Measurements from ENCODE around the gene PRKCA. TPM values are rescaled to one million over a fixed set of nuclear protein-coding genes. Genes with fewer than 3 reads are reported as not detected.

PRKCA gene
- polyA plus RNA-seq, 2 of the 4 experiments (the other 2 are of a cell fraction): 28.8 to 65.0 TPM

DNA sequence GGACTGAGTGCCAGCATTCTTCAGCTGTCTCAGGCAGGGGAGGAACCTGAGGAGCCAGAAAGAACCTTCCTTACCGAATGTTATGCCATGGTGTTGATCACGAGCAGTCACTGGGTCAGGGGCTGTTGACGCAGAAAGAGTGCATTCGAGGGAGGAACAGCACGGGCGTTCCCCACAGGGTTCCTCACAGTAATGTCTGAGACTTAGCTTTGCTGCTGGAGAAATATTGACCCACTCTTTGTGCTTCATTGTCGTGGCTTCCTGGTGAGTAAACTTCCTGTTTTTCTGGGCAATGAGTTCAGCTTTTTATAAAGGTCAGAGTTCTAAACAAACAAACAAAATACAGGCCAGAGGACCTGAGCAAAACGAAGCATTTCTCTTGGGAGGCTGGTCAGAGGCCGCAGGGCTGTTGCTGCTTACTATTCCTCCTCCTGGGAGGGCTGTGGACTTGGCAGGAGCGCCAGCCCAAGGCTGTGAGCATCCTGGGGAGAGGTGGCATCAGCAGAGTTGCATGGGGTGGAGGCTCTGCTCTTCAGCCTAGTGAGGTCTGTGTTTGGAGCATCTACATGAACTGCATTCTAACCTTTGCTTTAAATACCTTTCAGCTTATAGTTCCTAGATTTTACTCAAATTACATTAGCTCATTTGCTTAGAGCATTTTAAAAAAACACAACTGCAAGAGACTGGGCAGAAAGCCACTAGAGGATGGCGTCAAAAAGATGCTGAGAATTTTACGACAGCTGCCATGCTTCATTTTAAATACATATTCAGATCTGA is 389.4 kb downstream of the PRKCA start:
- ATAC-seq (peak; percentile 79 to 94), DNase-seq (ENCODE audit: low read depth in 1 of 2, low spot score in 1 of 2) (peak in 1 of 2 experiments; percentile 92), FAIRE-seq (no peak)
- no peak overlapping the region for H3K4me3 ChIP-seq
- H3K27ac ChIP-seq: peak overlapping the region; percentile 70 to 77
- CTCF ChIA-PET: interaction anchor here (0.7 to 1.6 kb wide), 5 partner anchors 11 to 527 kb away, joined by 3 to 5 read pairs (median 3); no protein-coding TSS in a partner anchor
- 17% methylated on average over 12 of the region's 12 CpGs for WGBS (ENCODE audit: missing lambda C conversion rate)
- no peaks in the 10 kb centered on the region for H3K9me3 ChIP-seq
- H3K4me1 ChIP-seq: peaks cover 39% of the 10 kb centered on the region
- H3K4me2 ChIP-seq: peak overlapping the region; percentile 67
- TF ChIP-seq JUNB (IDR thresholded peaks at IDR 0.05) (peak; percentile 31; the same call in 1 of the 2 replicates), MAZ (IDR thresholded peaks at IDR 0.05; ENCODE audit: borderline replicate concordance, low read depth, low read length) (no peak), EP300 (IDR thresholded peaks at IDR 0.05) (peak; percentile 47 to 61; a peak in 2 of 5 replicates), GATA3 (IDR thresholded peaks at IDR 0.05; ENCODE audit: borderline replicate concordance) (peak; percentile 79), FOSL2 (IDR thresholded peaks at IDR 0.05) (no peak), FOSL2 (CRISPR knock-in tag; IDR thresholded peaks at IDR 0.05) (peak; percentile 68), CBX2 (IDR thresholded peaks at IDR 0.05; ENCODE audit: borderline replicate concordance, low read depth) (no peak), HEYL (CRISPR knock-in tag; IDR thresholded peaks at IDR 0.05) (0 out of 2 replicates have a peak, but pooled peaks have one; percentile 13)
- TF ChIP-seq, protein P1, sequence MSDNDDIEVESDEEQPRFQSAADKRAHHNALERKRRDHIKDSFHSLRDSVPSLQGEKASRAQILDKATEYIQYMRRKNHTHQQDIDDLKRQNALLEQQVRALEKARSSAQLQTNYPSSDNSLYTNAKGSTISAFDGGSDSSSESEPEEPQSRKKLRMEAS (IDR thresholded peaks at IDR 0.05): peak; percentile 70
- POLR2A ChIA-PET: no interaction called here

DNA sequence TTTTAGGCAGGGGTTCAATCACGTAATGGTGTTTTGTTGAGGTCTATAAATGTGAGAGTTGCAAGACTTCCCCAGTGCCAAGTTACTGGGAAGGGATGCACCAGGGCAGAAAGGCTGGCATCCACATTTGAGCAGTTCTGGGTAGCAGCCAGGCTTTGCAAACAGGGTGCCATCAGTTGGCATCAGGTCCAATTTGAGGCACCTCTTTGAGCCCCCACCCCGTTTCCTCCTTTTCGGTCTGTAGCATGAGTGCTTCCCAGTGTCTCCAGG is 389.9 kb downstream of the PRKCA start:
- no peak overlapping the region for H3K4me3 ChIP-seq
- FAIRE-seq (no peak), DNase-seq (ENCODE audit: low read depth in 1 of 2, low spot score in 1 of 2) (no peak), ATAC-seq (no peak)
- H3K27ac ChIP-seq: peak overlapping the region; percentile 70 to 77
- peak overlapping the region; percentile 67 for H3K4me2 ChIP-seq
- ChIA-PET CTCF (interaction anchor here (0.7 to 1.6 kb wide), 4 partner anchors 10 to 528 kb away, joined by 3 to 5 read pairs (median 3); no protein-coding TSS in a partner anchor), POLR2A (no interaction called here)
- H3K9me3 ChIP-seq: peaks cover under 1% of the 10 kb centered on the region; the same call in 1 of the 3 replicates
- 76% methylated on average over 3 of the region's 3 CpGs for WGBS (ENCODE audit: missing lambda C conversion rate)
- TF ChIP-seq PHF8 (IDR thresholded peaks at IDR 0.05; ENCODE audit: borderline replicate concordance, low read depth) (no peak), HEYL (CRISPR knock-in tag; IDR thresholded peaks at IDR 0.05) (0 out of 2 replicates have a peak, but pooled peaks have one; percentile 6)
- peaks cover 37% of the 10 kb centered on the region for H3K4me1 ChIP-seq

DNA sequence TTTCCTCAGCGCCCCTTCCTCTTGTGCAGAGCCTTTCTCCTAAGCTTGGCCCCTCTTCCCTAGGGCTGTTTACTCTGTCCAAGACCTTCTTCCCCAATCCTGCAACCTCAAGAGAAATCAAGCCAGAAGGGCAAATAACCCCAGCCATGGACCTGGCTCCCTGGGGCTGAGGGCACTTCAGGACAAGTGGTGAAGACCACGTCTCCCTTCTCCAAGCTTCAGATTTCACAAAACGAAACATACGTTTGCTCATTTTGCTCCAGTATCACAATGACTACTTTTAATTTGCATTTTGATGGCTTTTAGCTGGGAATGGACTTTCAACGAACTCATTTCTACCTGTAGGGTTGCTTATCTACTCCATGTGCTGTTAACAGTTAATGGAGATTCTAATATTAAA is 392.7 kb downstream of the PRKCA start:
- Histone ChIP-seq H3K4me1 (peaks cover 24% of the 10 kb centered on the region), H3K27ac (no peak overlapping the region), H3K4me3 (no peak overlapping the region), H3K9me3 (peaks cover 15% of the 10 kb centered on the region; the same call in 2 of the 3 replicates), H3K4me2 (no peak overlapping the region)
- FAIRE-seq (no peak), ATAC-seq (no peak), DNase-seq (ENCODE audit: low read depth in 1 of 2, low spot score in 1 of 2) (no peak)
- ChIA-PET POLR2A (no interaction called here), CTCF (interaction anchor here (0.6 to 1.9 kb wide), 6 partner anchors 10 to 1158 kb away, joined by 3 to 6 read pairs (median 3); no protein-coding TSS in a partner anchor)
- 92% methylated on average over 5 of the region's 5 CpGs for WGBS (ENCODE audit: missing lambda C conversion rate)
- TF ChIP-seq, protein P1 (IDR thresholded peaks at IDR 0.05): no peak
- TF ChIP-seq, protein P2, sequence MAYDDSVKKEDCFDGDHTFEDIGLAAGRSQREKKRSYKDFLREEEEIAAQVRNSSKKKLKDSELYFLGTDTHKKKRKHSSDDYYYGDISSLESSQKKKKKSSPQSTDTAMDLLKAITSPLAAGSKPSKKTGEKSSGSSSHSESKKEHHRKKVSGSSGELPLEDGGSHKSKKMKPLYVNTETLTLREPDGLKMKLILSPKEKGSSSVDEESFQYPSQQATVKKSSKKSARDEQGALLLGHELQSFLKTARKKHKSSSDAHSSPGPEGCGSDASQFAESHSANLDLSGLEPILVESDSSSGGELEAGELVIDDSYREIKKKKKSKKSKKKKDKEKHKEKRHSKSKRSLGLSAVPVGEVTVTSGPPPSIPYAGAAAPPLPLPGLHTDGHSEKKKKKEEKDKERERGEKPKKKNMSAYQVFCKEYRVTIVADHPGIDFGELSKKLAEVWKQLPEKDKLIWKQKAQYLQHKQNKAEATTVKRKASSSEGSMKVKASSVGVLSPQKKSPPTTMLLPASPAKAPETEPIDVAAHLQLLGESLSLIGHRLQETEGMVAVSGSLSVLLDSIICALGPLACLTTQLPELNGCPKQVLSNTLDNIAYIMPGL (CRISPR knock-in tag; IDR thresholded peaks at IDR 0.05; ENCODE audit: borderline replicate concordance): no peak
- TF ChIP-seq KDM1A (IDR thresholded peaks at IDR 0.05; ENCODE audit: low read depth) (no peak), FOSB (CRISPR knock-in tag; IDR thresholded peaks at IDR 0.05) (no peak), CHD4 (IDR thresholded peaks at IDR 0.05; ENCODE audit: borderline replicate concordance) (no peak)

DNA sequence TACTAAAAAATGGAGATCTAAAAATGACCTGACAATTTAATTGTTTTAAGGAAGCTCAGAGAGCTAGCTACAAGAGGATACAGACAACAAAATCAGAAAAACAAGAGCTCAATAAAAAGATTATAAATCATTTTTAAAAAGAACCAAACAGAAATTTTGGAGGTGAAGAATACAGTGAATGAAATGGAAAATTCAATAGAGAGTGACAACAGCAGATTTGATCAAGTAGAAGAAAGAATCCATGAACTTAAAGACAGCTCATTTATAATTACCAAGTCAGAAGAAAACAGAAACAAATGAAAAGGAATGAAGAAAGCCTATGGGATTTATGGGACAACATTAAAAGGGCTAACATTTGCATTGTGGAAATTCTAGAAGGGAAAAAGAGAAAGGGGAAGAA is 395.9 kb downstream of the PRKCA start:
- DNase-seq (ENCODE audit: low read depth in 1 of 2, low spot score in 1 of 2): no peak
- peaks cover 13% of the 10 kb centered on the region for H3K4me1 ChIP-seq
- H3K4me3 ChIP-seq: no peak overlapping the region
- no peak for FAIRE-seq
- ChIA-PET CTCF (interaction anchor here (0.9 to 1.9 kb wide), 3 partner anchors 10 to 139 kb away, joined by 3 to 5 read pairs (median 5); no protein-coding TSS in a partner anchor), POLR2A (no interaction called here)
- no peak overlapping the region for H3K4me2 ChIP-seq
- peaks cover 15% of the 10 kb centered on the region; the same call in 2 of the 3 replicates for H3K9me3 ChIP-seq
- H3K27ac ChIP-seq: no peak overlapping the region
- ATAC-seq: no peak
- TF ChIP-seq, protein P3, sequence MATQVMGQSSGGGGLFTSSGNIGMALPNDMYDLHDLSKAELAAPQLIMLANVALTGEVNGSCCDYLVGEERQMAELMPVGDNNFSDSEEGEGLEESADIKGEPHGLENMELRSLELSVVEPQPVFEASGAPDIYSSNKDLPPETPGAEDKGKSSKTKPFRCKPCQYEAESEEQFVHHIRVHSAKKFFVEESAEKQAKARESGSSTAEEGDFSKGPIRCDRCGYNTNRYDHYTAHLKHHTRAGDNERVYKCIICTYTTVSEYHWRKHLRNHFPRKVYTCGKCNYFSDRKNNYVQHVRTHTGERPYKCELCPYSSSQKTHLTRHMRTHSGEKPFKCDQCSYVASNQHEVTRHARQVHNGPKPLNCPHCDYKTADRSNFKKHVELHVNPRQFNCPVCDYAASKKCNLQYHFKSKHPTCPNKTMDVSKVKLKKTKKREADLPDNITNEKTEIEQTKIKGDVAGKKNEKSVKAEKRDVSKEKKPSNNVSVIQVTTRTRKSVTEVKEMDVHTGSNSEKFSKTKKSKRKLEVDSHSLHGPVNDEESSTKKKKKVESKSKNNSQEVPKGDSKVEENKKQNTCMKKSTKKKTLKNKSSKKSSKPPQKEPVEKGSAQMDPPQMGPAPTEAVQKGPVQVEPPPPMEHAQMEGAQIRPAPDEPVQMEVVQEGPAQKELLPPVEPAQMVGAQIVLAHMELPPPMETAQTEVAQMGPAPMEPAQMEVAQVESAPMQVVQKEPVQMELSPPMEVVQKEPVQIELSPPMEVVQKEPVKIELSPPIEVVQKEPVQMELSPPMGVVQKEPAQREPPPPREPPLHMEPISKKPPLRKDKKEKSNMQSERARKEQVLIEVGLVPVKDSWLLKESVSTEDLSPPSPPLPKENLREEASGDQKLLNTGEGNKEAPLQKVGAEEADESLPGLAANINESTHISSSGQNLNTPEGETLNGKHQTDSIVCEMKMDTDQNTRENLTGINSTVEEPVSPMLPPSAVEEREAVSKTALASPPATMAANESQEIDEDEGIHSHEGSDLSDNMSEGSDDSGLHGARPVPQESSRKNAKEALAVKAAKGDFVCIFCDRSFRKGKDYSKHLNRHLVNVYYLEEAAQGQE (IDR thresholded peaks at IDR 0.05): no peak
- TF ChIP-seq HEYL (CRISPR knock-in tag; IDR thresholded peaks at IDR 0.05) (no peak), CEBPB (IDR thresholded peaks at IDR 0.05) (no peak), CBX2 (IDR thresholded peaks at IDR 0.05; ENCODE audit: borderline replicate concordance, low read depth) (no peak), POLR2AphosphoS2 (conservative IDR thresholded peaks at IDR 0.05; ENCODE audit: low read length) (no peak), HES2 (IDR thresholded peaks at IDR 0.05) (no peak), GATA3 (IDR thresholded peaks at IDR 0.05; ENCODE audit: borderline replicate concordance) (no peak)
- TF ChIP-seq, protein P1 (IDR thresholded peaks at IDR 0.05): no peak
- TF ChIP-seq, protein P4, sequence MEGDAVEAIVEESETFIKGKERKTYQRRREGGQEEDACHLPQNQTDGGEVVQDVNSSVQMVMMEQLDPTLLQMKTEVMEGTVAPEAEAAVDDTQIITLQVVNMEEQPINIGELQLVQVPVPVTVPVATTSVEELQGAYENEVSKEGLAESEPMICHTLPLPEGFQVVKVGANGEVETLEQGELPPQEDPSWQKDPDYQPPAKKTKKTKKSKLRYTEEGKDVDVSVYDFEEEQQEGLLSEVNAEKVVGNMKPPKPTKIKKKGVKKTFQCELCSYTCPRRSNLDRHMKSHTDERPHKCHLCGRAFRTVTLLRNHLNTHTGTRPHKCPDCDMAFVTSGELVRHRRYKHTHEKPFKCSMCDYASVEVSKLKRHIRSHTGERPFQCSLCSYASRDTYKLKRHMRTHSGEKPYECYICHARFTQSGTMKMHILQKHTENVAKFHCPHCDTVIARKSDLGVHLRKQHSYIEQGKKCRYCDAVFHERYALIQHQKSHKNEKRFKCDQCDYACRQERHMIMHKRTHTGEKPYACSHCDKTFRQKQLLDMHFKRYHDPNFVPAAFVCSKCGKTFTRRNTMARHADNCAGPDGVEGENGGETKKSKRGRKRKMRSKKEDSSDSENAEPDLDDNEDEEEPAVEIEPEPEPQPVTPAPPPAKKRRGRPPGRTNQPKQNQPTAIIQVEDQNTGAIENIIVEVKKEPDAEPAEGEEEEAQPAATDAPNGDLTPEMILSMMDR (IDR thresholded peaks at IDR 0.05): no peak
